CD14-positive monocyte (primary cell): ENCODE results near the gene PANX2. TPM values are rescaled to one million over a fixed set of nuclear protein-coding genes. Genes with fewer than 3 reads are reported as not detected.

Experiments
- DNase-seq, 3 donors: peaks; one replicate each; pipeline ENCODE4 v3.0.0-alpha.2; 2011 to 2022
- H2AFZ ChIP-seq: 2 replicates; pipeline ENCODE4 v1.6.0; 2012; ENCODE audit warnings: mild to moderate bottlenecking, low read depth, low read length, inconsistent platforms; ENCODE audit not compliant: insufficient read depth, poor library complexity, severe bottlenecking
- H3K27ac ChIP-seq, 2 donors: 1 replicate in 1 of 2; 2 replicates in 1 of 2; pipeline ENCODE4 v1.5.1; 2012 to 2013; ENCODE audit warnings: low read length in 2 of 2, control low read depth in 1 of 2, inconsistent platforms in 1 of 2, low read depth in 1 of 2, mild to moderate bottlenecking in 1 of 2
- H3K27me3 ChIP-seq, 2 donors: one replicate each; pipeline versions ENCODE4 v1.6.0 to v1.6.1; 2011 to 2013; ENCODE audit warnings: low read length in 2 of 2; ENCODE audit not compliant: control insufficient read depth in 2 of 2, insufficient read depth in 2 of 2
- H3K36me3 ChIP-seq, 2 donors: replicated peaks in 1 of 2; 1 replicate in 1 of 2; 2 replicates in 1 of 2; pipeline versions ENCODE4 v1.5.1 to v1.6.1; 2012 to 2013; ENCODE audit warnings: low read length in 2 of 2, control low read depth in 1 of 2, inconsistent platforms in 1 of 2, mild to moderate bottlenecking in 1 of 2; ENCODE audit not compliant: insufficient read depth in 2 of 2, control insufficient read depth in 1 of 2
- H3K4me1 ChIP-seq, 2 donors: 1 replicate in 1 of 2; 2 replicates in 1 of 2; pipeline versions ENCODE4 v1.5.1 to v1.6.1; 2012 to 2013; ENCODE audit warnings: low read length in 2 of 2, control low read depth in 1 of 2, inconsistent platforms in 1 of 2, mild to moderate bottlenecking in 1 of 2, moderate library complexity in 1 of 2; ENCODE audit not compliant: insufficient read depth in 2 of 2, control insufficient read depth in 1 of 2
- H3K4me2 ChIP-seq: replicated peaks from 2 replicates; pipeline ENCODE3; 2012; ENCODE audit warnings: low read length, moderate library complexity, mild to moderate bottlenecking; ENCODE audit not compliant: poor library complexity, severe bottlenecking; ENCODE audit errors: extremely low read depth
- H3K4me3 ChIP-seq, 3 experiments: fragments of 200-600 bp in 1 of 3; sonication (generic) in 1 of 3; replicated peaks in 1 of 3; 1 replicate in 2 of 3; 2 replicates in 1 of 3; pipeline ENCODE4 v1.5.1; 2011 to 2013; ENCODE audit warnings: low read length in 3 of 3, mild to moderate bottlenecking in 3 of 3, control low read depth in 2 of 3, low read depth in 2 of 3, inconsistent platforms in 1 of 3, moderate library complexity in 1 of 3
- H3K79me2 ChIP-seq: 2 replicates; pipeline ENCODE4 v1.6.0; 2012; ENCODE audit warnings: mild to moderate bottlenecking, control low read depth, inconsistent platforms, low read length, moderate library complexity; ENCODE audit not compliant: insufficient read depth
- H3K9ac ChIP-seq: 2 replicates; pipeline ENCODE4 v1.6.0; 2017; ENCODE audit warnings: low read length, mild to moderate bottlenecking; ENCODE audit not compliant: insufficient read depth, poor library complexity, severe bottlenecking
- H3K9me3 ChIP-seq, 2 donors: replicated peaks in 1 of 2; 1 replicate in 1 of 2; 2 replicates in 1 of 2; pipeline versions ENCODE4 v1.5.1 to v1.6.1; 2012 to 2013; ENCODE audit warnings: low read length in 2 of 2, control low read depth in 1 of 2; ENCODE audit not compliant: control insufficient read depth in 1 of 2, insufficient read depth in 1 of 2
- H4K20me1 ChIP-seq: 2 replicates; pipeline ENCODE4 v1.6.0; 2012; ENCODE audit warnings: mild to moderate bottlenecking, low read length, control low read depth, moderate library complexity; ENCODE audit not compliant: insufficient read depth
- H3K27ac Mint-ChIP-seq, 7 donors: one replicate each; pipeline ENCODE4 v1.8.0; 2020; ENCODE audit warnings: mild to moderate bottlenecking in 7 of 7, mixed read lengths in 7 of 7, moderate library complexity in 6 of 7, inconsistent platforms in 2 of 7
- H3K27me3 Mint-ChIP-seq, 3 donors: one replicate each; pipeline ENCODE4 v1.8.0; 2021 to 2022; ENCODE audit warnings: low read depth in 3 of 3, mild to moderate bottlenecking in 3 of 3, mixed read lengths in 3 of 3, moderate library complexity in 3 of 3, inconsistent platforms in 1 of 3
- H3K36me3 Mint-ChIP-seq, 2 donors: one replicate each; pipeline ENCODE4 v1.8.0; 2020; ENCODE audit warnings: mixed read lengths in 2 of 2, inconsistent platforms in 1 of 2, mild to moderate bottlenecking in 1 of 2
- H3K4me1 Mint-ChIP-seq: one replicate; pipeline ENCODE4 v1.8.0; 2020; ENCODE audit warnings: mild to moderate bottlenecking, mixed read lengths
- H3K4me3 Mint-ChIP-seq, 2 donors: one replicate each; pipeline ENCODE4 v1.8.0; 2020; ENCODE audit warnings: mild to moderate bottlenecking in 2 of 2, mixed read lengths in 2 of 2, moderate library complexity in 1 of 2
- H3K9me3 Mint-ChIP-seq, 7 donors: one replicate each; pipeline ENCODE4 v1.8.0; 2020 to 2022; ENCODE audit warnings: mixed read lengths in 7 of 7, mild to moderate bottlenecking in 6 of 7, moderate library complexity in 6 of 7, inconsistent platforms in 2 of 7
- WGBS: methylation state at CpG from one replicate; pipeline ENCODE4 v1.1.5; 2013; ENCODE audit warnings: missing lambda C conversion rate; ENCODE audit not compliant: insufficient coverage; 5-methylcytosine and 5-hydroxymethylcytosine counted together
- intact Hi-C, 2 donors: fragments of 100-400 bp; cut with micrococcal nuclease; formaldehyde crosslinking; loops; one replicate each; pipeline versions ENCODE4 v1.15.0 to v1.15.1; 2023
- polyA plus RNA-seq, 3 donors: library from polyadenylated mRNA; depleted of rRNA in 1 of 3; unstranded in 2 of 3; stranded (reverse) in 1 of 3; fragments of 300-500 nt in 2 of 3; fragments of >200 nt in 1 of 3; fragmentation: Illumina TruSeq in 2 of 3; gene quantifications; 1 replicate in 2 of 3; 2 replicates in 1 of 3; pipeline ENCODE4 v1.2.3, GENCODE V29; 2012 to 2021
- TF ChIP-seq, protein P1 (sequence below): fragments of 200-600 bp; IDR thresholded peaks from one replicate; pipeline ENCODE4 v1.8.0; 2022; ENCODE audit warnings: antibody characterized with exemption, mild to moderate bottlenecking

Gene PANX2
- polyA plus RNA-seq, 3 donors: 0.05 to 6.0 TPM; not detected in 1

DNA sequence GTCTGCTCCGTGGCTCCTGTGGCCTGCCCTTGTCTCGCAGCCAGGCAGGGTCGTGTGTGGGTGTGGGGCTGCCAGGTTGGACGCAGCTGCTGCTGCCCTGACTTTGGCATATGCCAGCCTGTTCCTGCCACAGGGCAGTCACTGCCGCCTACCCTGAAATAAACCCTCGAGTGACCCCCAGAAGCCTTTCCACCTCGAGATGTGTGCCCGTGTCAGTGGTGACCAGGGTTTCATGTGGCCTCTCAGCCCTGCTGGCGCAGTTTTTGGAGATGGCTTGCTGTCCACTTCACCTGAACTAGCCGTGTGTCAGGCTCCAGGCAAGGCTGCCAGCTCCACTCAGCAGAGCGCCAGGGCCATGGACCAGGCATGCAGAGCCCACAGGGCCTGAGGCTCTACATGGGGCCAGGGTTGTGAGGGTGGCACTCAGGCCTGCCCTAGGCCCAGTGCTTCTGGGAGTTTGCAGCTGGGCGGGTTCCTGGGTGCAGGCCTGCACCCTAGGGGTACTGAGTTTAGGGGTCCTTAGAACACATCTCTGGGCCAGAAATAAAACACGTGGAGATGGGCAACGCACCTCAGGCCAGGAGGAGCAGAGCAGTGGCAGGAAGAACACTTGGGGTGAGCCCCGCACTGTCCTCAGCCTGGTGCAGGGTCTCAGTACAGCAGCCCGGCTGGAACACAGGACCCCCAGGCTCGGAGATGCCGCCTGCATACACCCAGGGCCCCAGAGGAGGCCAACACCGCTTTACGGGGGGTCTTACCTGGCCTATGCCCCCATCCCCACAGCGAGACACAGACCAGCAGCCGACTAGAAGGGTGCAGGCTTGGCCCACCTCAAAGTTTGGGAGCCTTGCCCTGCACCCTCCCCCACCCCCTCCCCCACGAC, 8.8 kb upstream of the PANX2 start:
- H3K36me3 ChIP-seq: no peaks in the 10 kb centered on the region
- Mint-ChIP-seq H3K27me3 (peaks cover 5 to 24% (median 8%) of the 10 kb centered on the region in 3 donors), H3K27ac (peak overlapping the region in 1 of 7 donors; percentile 28), H3K9me3 (peaks cover 0 to 7% (median 2%) of the 10 kb centered on the region in 7 donors), H3K36me3 (no peaks in the 10 kb centered on the region), H3K4me1 (no peaks in the 10 kb centered on the region), H3K4me3 (no peak overlapping the region)
- intact Hi-C loops: no loop called here
- no peak overlapping the region for H3K9ac ChIP-seq
- TF ChIP-seq, protein P1, sequence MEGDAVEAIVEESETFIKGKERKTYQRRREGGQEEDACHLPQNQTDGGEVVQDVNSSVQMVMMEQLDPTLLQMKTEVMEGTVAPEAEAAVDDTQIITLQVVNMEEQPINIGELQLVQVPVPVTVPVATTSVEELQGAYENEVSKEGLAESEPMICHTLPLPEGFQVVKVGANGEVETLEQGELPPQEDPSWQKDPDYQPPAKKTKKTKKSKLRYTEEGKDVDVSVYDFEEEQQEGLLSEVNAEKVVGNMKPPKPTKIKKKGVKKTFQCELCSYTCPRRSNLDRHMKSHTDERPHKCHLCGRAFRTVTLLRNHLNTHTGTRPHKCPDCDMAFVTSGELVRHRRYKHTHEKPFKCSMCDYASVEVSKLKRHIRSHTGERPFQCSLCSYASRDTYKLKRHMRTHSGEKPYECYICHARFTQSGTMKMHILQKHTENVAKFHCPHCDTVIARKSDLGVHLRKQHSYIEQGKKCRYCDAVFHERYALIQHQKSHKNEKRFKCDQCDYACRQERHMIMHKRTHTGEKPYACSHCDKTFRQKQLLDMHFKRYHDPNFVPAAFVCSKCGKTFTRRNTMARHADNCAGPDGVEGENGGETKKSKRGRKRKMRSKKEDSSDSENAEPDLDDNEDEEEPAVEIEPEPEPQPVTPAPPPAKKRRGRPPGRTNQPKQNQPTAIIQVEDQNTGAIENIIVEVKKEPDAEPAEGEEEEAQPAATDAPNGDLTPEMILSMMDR: no peak
- H4K20me1 ChIP-seq: no peaks in the 10 kb centered on the region
- H3K4me3 ChIP-seq: no peak overlapping the region
- no peaks in the 10 kb centered on the region for H3K27me3 ChIP-seq
- no peaks in the 10 kb centered on the region for H3K79me2 ChIP-seq
- H3K9me3 ChIP-seq: no peaks in the 10 kb centered on the region
- no peak overlapping the region for H3K27ac ChIP-seq
- H2AFZ ChIP-seq: no peak overlapping the region
- 96% methylated on average over 22 of the region's 23 CpGs for WGBS
- DNase-seq: no peak
- no peaks in the 10 kb centered on the region for H3K4me1 ChIP-seq
- H3K4me2 ChIP-seq: no peak overlapping the region

DNA sequence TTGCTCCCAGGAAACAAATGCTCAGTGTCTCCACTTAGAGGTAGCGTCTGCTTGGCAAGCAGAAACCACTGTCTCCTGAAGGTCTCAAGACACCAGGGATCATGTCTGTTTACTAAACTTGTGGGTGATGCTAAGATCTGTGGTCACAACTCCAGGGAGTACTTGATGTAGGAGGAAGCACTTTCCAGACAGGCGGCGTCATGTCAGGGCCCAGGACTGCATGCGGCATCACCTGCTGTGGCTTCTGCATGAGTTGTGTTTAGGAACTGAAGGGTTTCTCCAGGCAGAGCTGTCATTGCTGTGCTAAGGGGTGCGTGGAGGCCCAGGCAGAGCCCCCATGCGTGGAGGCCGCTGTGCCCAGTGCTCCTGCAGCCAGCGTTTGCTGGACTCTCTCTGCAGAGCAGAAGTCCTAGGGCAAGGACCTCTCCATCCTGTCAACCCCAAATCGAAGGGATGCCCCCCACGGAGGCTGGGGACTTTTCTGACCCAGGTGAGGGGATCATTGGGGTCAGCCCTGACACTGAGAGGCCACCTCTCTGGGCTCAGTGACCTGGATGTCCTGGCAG, 8.1 kb upstream of the PANX2 start:
- H3K9me3 ChIP-seq: no peaks in the 10 kb centered on the region
- Mint-ChIP-seq H3K4me3 (no peak overlapping the region), H3K4me1 (no peaks in the 10 kb centered on the region), H3K9me3 (peaks cover 0 to 7% (median 4%) of the 10 kb centered on the region in 7 donors), H3K27ac (peak overlapping the region in 1 of 7 donors; percentile 33), H3K36me3 (no peaks in the 10 kb centered on the region), H3K27me3 (peaks cover 11 to 32% (median 14%) of the 10 kb centered on the region in 3 donors)
- TF ChIP-seq, protein P1: no peak
- H3K27me3 ChIP-seq: no peaks in the 10 kb centered on the region
- H3K27ac ChIP-seq: no peak overlapping the region
- 87% methylated on average over 9 of the region's 10 CpGs for WGBS
- no peaks in the 10 kb centered on the region for H3K79me2 ChIP-seq
- H3K4me3 ChIP-seq: no peak overlapping the region
- no peak for DNase-seq
- H3K4me1 ChIP-seq: no peaks in the 10 kb centered on the region
- H3K36me3 ChIP-seq: no peaks in the 10 kb centered on the region
- intact Hi-C loops: no loop called here
- H3K9ac ChIP-seq: no peak overlapping the region
- H3K4me2 ChIP-seq: no peak overlapping the region
- no peaks in the 10 kb centered on the region for H4K20me1 ChIP-seq
- no peak overlapping the region for H2AFZ ChIP-seq
